Upper lobe of left lung (tissue), 4 donors: ENCODE data around the gene PHYKPL.

ENCODE experiments used
- CTCF ChIP-seq, 6 experiments: fragments of 450-650 bp in 4 of 6; fragments of 200-600 bp in 2 of 6; sonication (generic) in 2 of 6; IDR thresholded peaks; one replicate each; pipeline ENCODE4 v1.5.1; 2016 to 2019; ENCODE audit warnings: antibody characterized with exemption in 6 of 6
- POLR2A ChIP-seq, 4 donors: fragments of 450-650 bp; IDR thresholded peaks; one replicate each; pipeline ENCODE4 v1.5.1; 2016 to 2017; ENCODE audit warnings: antibody characterized with exemption in 4 of 4, mild to moderate bottlenecking in 2 of 4

- TF ChIP-seq CTCF (IDR thresholded peaks at IDR 0.05) (no peak), POLR2A (IDR thresholded peaks at IDR 0.05) (no peak)
Observed at GRCh38 chr5:178201927-178202235, 30.7 kb downstream of the PHYKPL start.
